Measurements from ENCODE around the gene XPR1. TPM values are rescaled to one million over a fixed set of nuclear protein-coding genes. Genes with fewer than 3 reads are reported as not detected.
A peak's percentile ranks its signal among the peaks of the same experiment; 100 is the strongest.

The XPR1 gene
- total and polyA plus RNA-seq, 10 of the 15 experiments (the other 5 are each of a cell fraction or from before 2014, with no cell fraction given) = 1.1 to 33.9 (median 11.3) TPM

DNA sequence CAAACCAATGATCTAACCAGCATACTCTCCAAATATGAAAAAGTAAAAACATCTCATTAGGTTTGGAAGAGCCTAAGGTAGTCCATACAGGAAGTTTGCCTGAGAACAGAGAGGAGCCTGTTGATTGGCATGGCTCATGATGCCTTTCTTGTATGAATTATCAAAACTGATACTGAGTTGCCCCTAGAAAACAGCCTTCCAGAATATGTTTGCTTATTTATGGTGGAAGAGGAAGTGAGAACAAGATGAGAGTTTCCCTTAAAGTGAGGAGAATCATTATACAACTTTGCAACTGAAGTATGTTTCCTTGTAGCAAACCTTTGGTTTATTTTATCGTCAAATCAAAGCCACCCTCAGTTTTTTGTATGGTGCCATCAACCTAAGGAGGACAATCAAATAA is 257.0 kb downstream of the XPR1 start:
- ChIA-PET CTCF (interaction anchor here (0.5 to 12.7 kb wide), 8 partner anchors 19 to 253 kb away, joined by 3 to 344 read pairs (median 4); partner anchors contain the start of gene KIAA1614), RAD21 (ENCODE audit: unreplicated experiment) (interaction anchor here (1.1 to 8.9 kb wide), 13 partner anchors 20 to 277 kb away, joined by 3 to 151 read pairs (median 4); partner anchors contain the start of gene KIAA1614)
- ATAC-seq = peak; percentile 96
- TF ChIP-seq ATF7 (IDR thresholded peaks at IDR 0.05; ENCODE audit: low read depth) (0 out of 2 replicates have a peak, but pooled peaks have one; percentile 18), MTA2 (IDR thresholded peaks at IDR 0.05; ENCODE audit: low read depth) (peak; percentile 56; the same call in 1 of the 2 replicates), ZNF24 (IDR thresholded peaks at IDR 0.05) (0 out of 2 replicates have a peak, but pooled peaks have one; percentile 25), SPI1 (IDR thresholded peaks at IDR 0.05; ENCODE audit: borderline replicate concordance, insufficient read depth, low read depth, low read length) (peak; percentile 98), POLR2A (IDR thresholded peaks at IDR 0.05; ENCODE audit: low read depth, low read length) (no peak), IKZF1 (conservative IDR thresholded peaks at IDR 0.05) (peak; percentile 76), ETV6 (conservative IDR thresholded peaks at IDR 0.05 in 1 of 2, IDR thresholded peaks at IDR 0.05 in 1 of 2; ENCODE audit: borderline replicate concordance in 1 of 2, low read depth in 1 of 2) (peak in 1 of 2 experiments; percentile 26; a peak in 1 of 4 replicates), NBN (IDR thresholded peaks at IDR 0.05) (peak; percentile 28; the same call in 1 of the 2 replicates), NR2F1 (conservative IDR thresholded peaks at IDR 0.05) (no peak), SIX5 (IDR thresholded peaks at IDR 0.05; ENCODE audit: low read depth, low read length, severe bottlenecking) (no peak), IKZF2 (IDR thresholded peaks at IDR 0.05) (peak; percentile 71 to 78; a peak in 3 of 4 replicates), CHD2 (IDR thresholded peaks at IDR 0.05; ENCODE audit: borderline replicate concordance, low read depth, low read length) (no peak), ZNF687 (IDR thresholded peaks at IDR 0.05) (peak; percentile 75; the same call in 1 of the 2 replicates), FOXM1 (IDR thresholded peaks at IDR 0.05; ENCODE audit: low read depth, low read length) (no peak), DPF2 (IDR thresholded peaks at IDR 0.05) (peak; percentile 60; the same call in 1 of the 2 replicates), EP300 (IDR thresholded peaks at IDR 0.05; ENCODE audit: borderline replicate concordance in 1 of 2, control insufficient read depth in 1 of 2, low read depth in 2 of 2, low read length in 2 of 2) (peak in 1 of 2 experiments; percentile 62; a peak in 1 of 4 replicates), RELB (IDR thresholded peaks at IDR 0.05; ENCODE audit: low read depth) (peak; percentile 72)
- TF ChIP-seq, protein P1, sequence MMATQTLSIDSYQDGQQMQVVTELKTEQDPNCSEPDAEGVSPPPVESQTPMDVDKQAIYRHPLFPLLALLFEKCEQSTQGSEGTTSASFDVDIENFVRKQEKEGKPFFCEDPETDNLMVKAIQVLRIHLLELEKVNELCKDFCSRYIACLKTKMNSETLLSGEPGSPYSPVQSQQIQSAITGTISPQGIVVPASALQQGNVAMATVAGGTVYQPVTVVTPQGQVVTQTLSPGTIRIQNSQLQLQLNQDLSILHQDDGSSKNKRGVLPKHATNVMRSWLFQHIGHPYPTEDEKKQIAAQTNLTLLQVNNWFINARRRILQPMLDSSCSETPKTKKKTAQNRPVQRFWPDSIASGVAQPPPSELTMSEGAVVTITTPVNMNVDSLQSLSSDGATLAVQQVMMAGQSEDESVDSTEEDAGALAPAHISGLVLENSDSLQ (IDR thresholded peaks at IDR 0.05) = peak; percentile 94

More for the DNA sequence above, 257.0 kb downstream of the XPR1 start:
- H3K9me3 ChIP-seq (replicated peaks; ENCODE audit: control insufficient read depth, insufficient read depth, low read length) = no peaks in the 10 kb centered on the region
- H3K36me3 ChIP-seq (ENCODE audit: control insufficient read depth in 2 of 2, insufficient read depth in 2 of 2, low read length in 1 of 2) = no peaks in the 10 kb centered on the region
- peak overlapping the region; percentile 10; the same call in 1 of the 2 replicates for H3K27ac ChIP-seq (ENCODE audit: control insufficient read depth, insufficient read depth)
- FAIRE-seq (peak; percentile 44), DNase-seq (ENCODE audit: low read depth, low spot score) (peak; percentile 50)
- H3K4me1 ChIP-seq (ENCODE audit: control insufficient read depth, insufficient read depth, low read length) = peaks cover 8% of the 10 kb centered on the region
- H3K4me3 ChIP-seq = no peak overlapping the region
- no TSS peak for BruUV-seq (replicated peaks)
- WGBS (ENCODE audit: insufficient coverage, insufficient replicate concordance, low lambda C conversion rate, missing lambda C conversion rate) = 53% methylated on average over 1 of the region's 1 CpG
- in situ Hi-C loops (cut with MboI) = no loop called here
- no peaks in the 10 kb centered on the region for H4K20me1 ChIP-seq (ENCODE audit: control insufficient read depth, insufficient read depth)
- intact Hi-C loops (cut with micrococcal nuclease; ENCODE audit: unreplicated experiment) = loop anchor here (10.0 kb wide), 1 partner anchor 536 kb away; no protein-coding TSS in a partner anchor
- no peaks in the 10 kb centered on the region for H3K79me2 ChIP-seq (ENCODE audit: control insufficient read depth, insufficient read depth, low read length)
- no peak overlapping the region for H3K9ac ChIP-seq (ENCODE audit: control insufficient read depth, insufficient read depth, low read length)
- ChIA-PET SMC1A (ENCODE audit: uncharacterized antibody, unreplicated experiment) (interaction anchor here (0.7 to 9.3 kb wide), 12 partner anchors 10 to 277 kb away, joined by 3 to 304 read pairs (median 5); partner anchors contain the start of gene KIAA1614), POLR2A (interaction anchor here (1.1 kb wide), 1 partner anchor 12 kb away, joined by 3 read pairs; no protein-coding TSS in a partner anchor)
- H3K27me3 ChIP-seq (replicated peaks in 1 of 2; ENCODE audit: control insufficient read depth in 2 of 2, insufficient read depth in 2 of 2, low read length in 1 of 2) = no peaks in the 10 kb centered on the region
- peak overlapping the region; percentile 51 for H3K4me2 ChIP-seq (ENCODE audit: control insufficient read depth, insufficient read depth)
- H2AFZ ChIP-seq (ENCODE audit: control insufficient read depth, low read depth, low read length) = no peak overlapping the region
